Measurements from ENCODE around the gene UBE2Q2. TPM values are rescaled to one million over a fixed set of nuclear protein-coding genes. Genes with fewer than 3 reads are reported as not detected.

UBE2Q2 gene
- polyA plus RNA-seq, 3 donors = 13.6 to 22.1 (median 20.9) TPM

DNA sequence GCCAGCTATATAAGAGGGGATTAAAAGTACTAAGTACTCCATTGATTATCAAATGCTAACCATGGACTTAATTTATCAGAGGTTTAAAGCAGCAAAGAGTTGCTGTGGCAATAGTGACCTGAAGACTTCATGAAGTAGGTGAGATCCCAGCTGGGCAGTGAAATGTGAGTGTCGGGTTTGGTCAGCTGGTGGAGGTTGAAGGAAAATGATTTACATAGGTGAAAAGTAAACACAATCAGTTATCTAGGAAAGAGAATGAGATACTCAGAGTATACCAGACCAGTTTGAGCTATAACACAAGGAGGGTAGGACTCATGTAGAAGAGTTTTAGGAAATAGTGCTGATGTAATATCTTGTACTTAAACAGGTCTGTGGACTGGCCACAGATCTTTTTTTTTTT, 43.9 kb downstream of the UBE2Q2 start:
- H3K4me3 Mint-ChIP-seq = no peak overlapping the region
- Histone ChIP-seq H2AFZ (ENCODE audit: insufficient read depth, low read depth, low read length, poor library complexity, severe bottlenecking) (no peak overlapping the region), H3K27ac (ENCODE audit: low read depth in 1 of 2, low read length in 2 of 2) (no peak overlapping the region), H3K79me2 (ENCODE audit: insufficient read depth, low read length) (no peaks in the 10 kb centered on the region), H3K4me1 (ENCODE audit: control insufficient read depth in 1 of 2, insufficient read depth in 2 of 2, low read length in 2 of 2) (peaks cover 4 to 6% of the 10 kb centered on the region in 2 donors), H3K4me2 (replicated peaks; ENCODE audit: extremely low read depth, low read length, poor library complexity, severe bottlenecking) (no peak overlapping the region), H3K9ac (ENCODE audit: insufficient read depth, low read length, poor library complexity, severe bottlenecking) (no peak overlapping the region), H3K4me3 (replicated peaks in 1 of 3; ENCODE audit: low read depth in 2 of 3, low read length in 3 of 3) (no peak overlapping the region), H3K9me3 (replicated peaks in 1 of 2; ENCODE audit: control insufficient read depth in 1 of 2, insufficient read depth in 1 of 2, low read length in 2 of 2) (no peaks in the 10 kb centered on the region), H3K27me3 (ENCODE audit: control insufficient read depth in 2 of 2, insufficient read depth in 2 of 2, low read length in 2 of 2) (no peaks in the 10 kb centered on the region), H4K20me1 (ENCODE audit: insufficient read depth, low read length) (no peaks in the 10 kb centered on the region), H3K36me3 (replicated peaks in 1 of 2; ENCODE audit: control insufficient read depth in 1 of 2, insufficient read depth in 2 of 2, low read length in 2 of 2) (peaks cover 40 to 88% of the 10 kb centered on the region in 2 donors)
- no CpG with 5 or more reads among the region's 1 CpG for WGBS (ENCODE audit: insufficient coverage)
- no peaks in the 10 kb centered on the region for H3K27me3 Mint-ChIP-seq (ENCODE audit: low read depth in 3 of 3)
- intact Hi-C loops (cut with micrococcal nuclease) = no loop called here
- peaks cover 8% of the 10 kb centered on the region for H3K4me1 Mint-ChIP-seq
- peaks cover 54 to 73% of the 10 kb centered on the region in 2 donors for H3K36me3 Mint-ChIP-seq
- H3K9me3 Mint-ChIP-seq = no peaks in the 10 kb centered on the region
- no peak overlapping the region for H3K27ac Mint-ChIP-seq
- TF ChIP-seq, protein P1, sequence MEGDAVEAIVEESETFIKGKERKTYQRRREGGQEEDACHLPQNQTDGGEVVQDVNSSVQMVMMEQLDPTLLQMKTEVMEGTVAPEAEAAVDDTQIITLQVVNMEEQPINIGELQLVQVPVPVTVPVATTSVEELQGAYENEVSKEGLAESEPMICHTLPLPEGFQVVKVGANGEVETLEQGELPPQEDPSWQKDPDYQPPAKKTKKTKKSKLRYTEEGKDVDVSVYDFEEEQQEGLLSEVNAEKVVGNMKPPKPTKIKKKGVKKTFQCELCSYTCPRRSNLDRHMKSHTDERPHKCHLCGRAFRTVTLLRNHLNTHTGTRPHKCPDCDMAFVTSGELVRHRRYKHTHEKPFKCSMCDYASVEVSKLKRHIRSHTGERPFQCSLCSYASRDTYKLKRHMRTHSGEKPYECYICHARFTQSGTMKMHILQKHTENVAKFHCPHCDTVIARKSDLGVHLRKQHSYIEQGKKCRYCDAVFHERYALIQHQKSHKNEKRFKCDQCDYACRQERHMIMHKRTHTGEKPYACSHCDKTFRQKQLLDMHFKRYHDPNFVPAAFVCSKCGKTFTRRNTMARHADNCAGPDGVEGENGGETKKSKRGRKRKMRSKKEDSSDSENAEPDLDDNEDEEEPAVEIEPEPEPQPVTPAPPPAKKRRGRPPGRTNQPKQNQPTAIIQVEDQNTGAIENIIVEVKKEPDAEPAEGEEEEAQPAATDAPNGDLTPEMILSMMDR (IDR thresholded peaks at IDR 0.05) = no peak
- DNase-seq = no peak

DNA sequence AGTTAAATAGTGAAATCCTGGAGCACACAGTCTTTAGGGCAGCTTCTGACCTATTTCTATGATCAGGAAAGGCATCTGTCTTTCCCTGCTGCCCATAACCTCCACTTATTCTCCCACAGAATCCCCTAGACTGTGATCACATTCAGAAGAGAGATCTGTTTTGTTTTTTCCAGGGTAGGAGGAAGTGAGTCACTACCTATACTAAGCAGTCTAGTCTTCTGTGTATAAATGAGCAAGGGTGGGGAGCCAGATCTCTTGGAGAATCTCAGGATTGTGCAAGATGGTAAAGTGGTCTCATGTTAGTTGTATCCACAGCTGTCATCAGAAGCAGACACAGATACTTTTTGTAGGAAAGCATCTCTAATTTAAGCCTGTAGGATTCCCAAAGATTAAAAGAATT, 48.6 kb downstream of the UBE2Q2 start:
- peaks cover 37 to 72% of the 10 kb centered on the region in 2 donors for H3K36me3 ChIP-seq (replicated peaks in 1 of 2; ENCODE audit: control insufficient read depth in 1 of 2, insufficient read depth in 2 of 2, low read length in 2 of 2)
- Mint-ChIP-seq H3K27me3 (ENCODE audit: low read depth in 3 of 3) (no peaks in the 10 kb centered on the region), H3K36me3 (peaks cover 51 to 70% of the 10 kb centered on the region in 2 donors), H3K27ac (peak overlapping the region in 6 of 7 donors; percentile 16 to 69 (median 46)), H3K9me3 (no peaks in the 10 kb centered on the region), H3K4me1 (peaks cover 8% of the 10 kb centered on the region), H3K4me3 (no peak overlapping the region)
- H3K9me3 ChIP-seq (replicated peaks in 1 of 2; ENCODE audit: control insufficient read depth in 1 of 2, insufficient read depth in 1 of 2, low read length in 2 of 2) = no peaks in the 10 kb centered on the region
- no peak overlapping the region for H2AFZ ChIP-seq (ENCODE audit: insufficient read depth, low read depth, low read length, poor library complexity, severe bottlenecking)
- peak; percentile 8 to 43 (median 38) for DNase-seq
- H3K9ac ChIP-seq (ENCODE audit: insufficient read depth, low read length, poor library complexity, severe bottlenecking) = no peak overlapping the region
- H3K79me2 ChIP-seq (ENCODE audit: insufficient read depth, low read length) = no peaks in the 10 kb centered on the region
- H3K4me3 ChIP-seq (replicated peaks in 1 of 3; ENCODE audit: low read depth in 2 of 3, low read length in 3 of 3) = no peak overlapping the region
- peaks cover 4 to 6% of the 10 kb centered on the region in 2 donors for H3K4me1 ChIP-seq (ENCODE audit: control insufficient read depth in 1 of 2, insufficient read depth in 2 of 2, low read length in 2 of 2)
- intact Hi-C loops (cut with micrococcal nuclease) = no loop called here
- H3K27me3 ChIP-seq (ENCODE audit: control insufficient read depth in 2 of 2, insufficient read depth in 2 of 2, low read length in 2 of 2) = no peaks in the 10 kb centered on the region
- no peak overlapping the region for H3K4me2 ChIP-seq (replicated peaks; ENCODE audit: extremely low read depth, low read length, poor library complexity, severe bottlenecking)
- H4K20me1 ChIP-seq (ENCODE audit: insufficient read depth, low read length) = no peaks in the 10 kb centered on the region
- TF ChIP-seq, protein P1 (IDR thresholded peaks at IDR 0.05) = no peak
- H3K27ac ChIP-seq (ENCODE audit: low read depth in 1 of 2, low read length in 2 of 2) = peak overlapping the region in 1 of 2 donors; percentile 59

All from CD14-positive monocyte (primary cell).